Endothelial cell of umbilical vein (primary cell): Measurements from ENCODE around the gene GABRB2. TPM values are rescaled to one million over a fixed set of nuclear protein-coding genes. Genes with fewer than 3 reads are reported as not detected.

Source experiments
- BruUV-seq: library from RNA; stranded (reverse); fragments of 400-500 nt; replicated peaks from 2 replicates; lab custom pipeline; 2021; lab: Mats Ljungman, UMichigan
- CTCF ChIA-PET: fragments of 300-600, 350-600 bp; sonication (Branson Sonifier 250); formaldehyde crosslinking; loops from one replicate; lab custom pipeline; 2021; ENCODE audit warnings: antibody characterized with exemption, inconsistent platforms; lab: Charles Lee
- POLR2A ChIA-PET: fragments of 300-600, 350-600 bp; sonication (Branson Sonifier 250); formaldehyde crosslinking; loops from one replicate; lab custom pipeline; 2021; ENCODE audit warnings: antibody characterized with exemption, inconsistent platforms; lab: Charles Lee
- DNase-seq: peaks from one replicate; pipeline ENCODE4 v3.0.0-alpha.2; 2011; ENCODE audit warnings: low read depth, low spot score
- FAIRE-seq: peaks from 2 replicates; lab custom pipeline; 2011; peaks lifted over from hg19 to GRCh38; lab: Jason Lieb, UNC
- H2AFZ ChIP-seq: 2 replicates; pipeline ENCODE4 v1.6.0; 2012; ENCODE audit warnings: low read depth, low read length, control low read depth, inconsistent platforms
- H3K27ac ChIP-seq: 2 replicates; pipeline ENCODE4 v1.5.1; 2011; ENCODE audit warnings: low read depth, mild to moderate bottlenecking, control low read depth, low read length, moderate library complexity; ENCODE audit not compliant: insufficient read depth
- H3K27me3 ChIP-seq, 2 experiments: 2 replicates each; pipeline versions ENCODE4 v1.6.0 to v1.6.1; 2011; ENCODE audit warnings: low read length in 2 of 2, mixed read lengths in 1 of 2; ENCODE audit not compliant: control insufficient read depth in 2 of 2, insufficient read depth in 2 of 2
- H3K36me3 ChIP-seq, 2 experiments: 2 replicates in 1 of 2; 3 replicates in 1 of 2; pipeline ENCODE4 v1.5.1; 2011; ENCODE audit warnings: low read length in 2 of 2, mild to moderate bottlenecking in 1 of 2, moderate library complexity in 1 of 2; ENCODE audit not compliant: control insufficient read depth in 2 of 2, insufficient read depth in 2 of 2; ENCODE audit errors: extremely low read depth in 1 of 2
- H3K4me1 ChIP-seq: 3 replicates; pipeline ENCODE4 v1.5.1; 2011; ENCODE audit warnings: mild to moderate bottlenecking, low read length; ENCODE audit not compliant: control insufficient read depth, insufficient read depth; ENCODE audit errors: extremely low read depth
- H3K4me2 ChIP-seq: 2 replicates; pipeline ENCODE4 v1.6.1; 2011; ENCODE audit warnings: low read length, control low read depth, mixed read lengths; ENCODE audit not compliant: insufficient read depth
- H3K4me3 ChIP-seq, 3 experiments: fragments of 200-600 bp in 1 of 3; sonication (generic), shearing (Covaris generic) in 1 of 3; replicated peaks in 1 of 3; 2 replicates each; pipeline ENCODE4 v1.5.1; 2011 to 2016; ENCODE audit warnings: control low read depth in 3 of 3, low read length in 3 of 3, mild to moderate bottlenecking in 2 of 3, inconsistent platforms in 1 of 3, low read depth in 1 of 3, moderate library complexity in 1 of 3; ENCODE audit not compliant: insufficient read depth in 1 of 3
- H3K79me2 ChIP-seq: 2 replicates; pipeline ENCODE4 v1.6.0; 2012; ENCODE audit warnings: low read length, inconsistent platforms; ENCODE audit not compliant: control insufficient read depth, insufficient read depth
- H3K9ac ChIP-seq: replicated peaks from 2 replicates; pipeline ENCODE3; 2011; ENCODE audit warnings: low read length, control low read depth; ENCODE audit not compliant: insufficient read depth; ENCODE audit errors: extremely low read depth
- H3K9me1 ChIP-seq: replicated peaks from 3 replicates; pipeline ENCODE4 v1.6.0; 2011; ENCODE audit warnings: mild to moderate bottlenecking, low read length; ENCODE audit not compliant: control insufficient read depth, insufficient read depth; ENCODE audit errors: extremely low read depth
- H3K9me3 ChIP-seq: replicated peaks from 2 replicates; pipeline ENCODE4 v1.5.1; 2012; ENCODE audit warnings: low read length, inconsistent platforms; ENCODE audit not compliant: control insufficient read depth, insufficient read depth
- H4K20me1 ChIP-seq: replicated peaks from 2 replicates; pipeline ENCODE3; 2011; ENCODE audit warnings: mild to moderate bottlenecking, low read length; ENCODE audit not compliant: control insufficient read depth, insufficient read depth; ENCODE audit errors: extremely low read depth
- FOS ChIP-seq: IDR thresholded peaks from 2 replicates; pipeline ENCODE4 v1.6.1; 2011; ENCODE audit warnings: mild to moderate bottlenecking, low read length, moderate library complexity, borderline replicate concordance; ENCODE audit not compliant: insufficient read depth
- GATA2 ChIP-seq: IDR thresholded peaks from 2 replicates; pipeline ENCODE4 v1.7.0; 2011; ENCODE audit warnings: low read depth, mild to moderate bottlenecking, moderate library complexity, mixed read lengths, low read length; ENCODE audit not compliant: insufficient read length, insufficient read depth
- JUN ChIP-seq: IDR thresholded peaks from 2 replicates; pipeline ENCODE4 v1.6.1; 2011; ENCODE audit warnings: borderline replicate concordance, low read depth; ENCODE audit not compliant: insufficient read length, insufficient read depth
- MYC ChIP-seq: IDR thresholded peaks from one replicate; pipeline ENCODE4 v1.6.1; 2011; ENCODE audit warnings: mild to moderate bottlenecking, low read depth, low read length
- POLR2A ChIP-seq: IDR thresholded peaks from 2 replicates; pipeline ENCODE4 v1.6.1; 2012; ENCODE audit warnings: low read depth, mild to moderate bottlenecking, control low read depth, low read length
- POLR2AphosphoS5 ChIP-seq: IDR thresholded peaks from 2 replicates; pipeline ENCODE4 v1.6.1; 2012; ENCODE audit warnings: low read depth, mild to moderate bottlenecking, control low read depth, low read length, moderate library complexity; ENCODE audit not compliant: insufficient read depth
- dilution Hi-C: fragments of 300-500 bp; cut with MboI; formaldehyde crosslinking; loops from one replicate; pipeline ENCODE4 v1.15.0; 2019; ENCODE audit warnings: low sequenced_read_pairs; ENCODE audit not compliant: extremely low pct_ligation_motif_present
- intact Hi-C: fragments of 100-400 bp; cut with micrococcal nuclease; formaldehyde crosslinking; loops from one replicate; pipeline ENCODE4 v1.10.0; 2022
- polyA plus RNA-seq, 4 experiments: library from polyadenylated mRNA; depleted of rRNA in 3 of 4; stranded (reverse) in 3 of 4; unstranded in 1 of 4; fragments of >200 nt; gene quantifications; 2 replicates each; pipeline versions ENCODE4 v1.2.1 to v1.2.3, GENCODE V29; 2011 to 2012; ENCODE audit warnings: missing spikeins in 1 of 4
- total RNA-seq: library from RNA; stranded (reverse); gene quantifications from 2 replicates; pipeline ENCODE4 v1.2.3, GENCODE V29; 2021
- TF ChIP-seq, protein P1 (sequence below), 2 donors: IDR thresholded peaks; 1 replicate in 1 of 2; 2 replicates in 1 of 2; pipeline ENCODE4 v1.5.1; 2011; ENCODE audit warnings: low read length in 2 of 2, mild to moderate bottlenecking in 2 of 2, moderate library complexity in 2 of 2, control low read depth in 1 of 2, inconsistent platforms in 1 of 2, low read depth in 1 of 2; ENCODE audit not compliant: insufficient read depth in 1 of 2; ENCODE audit errors: extremely low read depth in 1 of 2

GABRB2 gene
- total and polyA plus RNA-seq, 2 donors (not counting 3 experiments of a cell fraction or from before 2014, with no cell fraction given), result not detected

DNA sequence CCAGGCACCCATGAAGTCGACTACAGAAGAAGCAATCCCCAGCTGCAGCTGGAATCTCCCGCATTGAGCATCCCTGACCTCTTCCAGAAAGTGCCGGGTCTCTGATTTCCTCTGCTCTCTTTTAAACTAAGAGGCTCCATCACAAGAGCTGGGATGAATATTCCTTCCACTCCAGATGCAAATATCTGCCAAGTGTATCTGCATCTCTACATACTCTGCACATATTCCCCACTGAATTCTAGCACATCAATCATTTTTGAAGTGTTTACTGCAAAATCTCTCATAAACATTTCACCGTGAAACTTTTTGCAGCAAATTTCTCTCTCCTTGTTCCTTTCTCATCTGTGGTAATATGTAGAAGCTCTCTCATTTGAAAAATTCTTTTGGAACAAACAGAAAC, 161.5 kb downstream of the GABRB2 start:
- Histone ChIP-seq H4K20me1 (no peaks in the 10 kb centered on the region), H3K9ac (no peak overlapping the region), H3K4me2 (no peak overlapping the region), H3K27me3 (no peaks in the 10 kb centered on the region), H3K4me1 (no peaks in the 10 kb centered on the region), H3K27ac (no peak overlapping the region), H3K9me3 (no peaks in the 10 kb centered on the region), H3K9me1 (no peaks in the 10 kb centered on the region), H3K79me2 (no peaks in the 10 kb centered on the region), H2AFZ (no peak overlapping the region), H3K4me3 (no peak overlapping the region), H3K36me3 (no peaks in the 10 kb centered on the region)
- ChIA-PET POLR2A (no interaction called here), CTCF (no interaction called here)
- no TSS peak for BruUV-seq
- no peak for TF ChIP-seq FOS
- TF ChIP-seq, protein P1, sequence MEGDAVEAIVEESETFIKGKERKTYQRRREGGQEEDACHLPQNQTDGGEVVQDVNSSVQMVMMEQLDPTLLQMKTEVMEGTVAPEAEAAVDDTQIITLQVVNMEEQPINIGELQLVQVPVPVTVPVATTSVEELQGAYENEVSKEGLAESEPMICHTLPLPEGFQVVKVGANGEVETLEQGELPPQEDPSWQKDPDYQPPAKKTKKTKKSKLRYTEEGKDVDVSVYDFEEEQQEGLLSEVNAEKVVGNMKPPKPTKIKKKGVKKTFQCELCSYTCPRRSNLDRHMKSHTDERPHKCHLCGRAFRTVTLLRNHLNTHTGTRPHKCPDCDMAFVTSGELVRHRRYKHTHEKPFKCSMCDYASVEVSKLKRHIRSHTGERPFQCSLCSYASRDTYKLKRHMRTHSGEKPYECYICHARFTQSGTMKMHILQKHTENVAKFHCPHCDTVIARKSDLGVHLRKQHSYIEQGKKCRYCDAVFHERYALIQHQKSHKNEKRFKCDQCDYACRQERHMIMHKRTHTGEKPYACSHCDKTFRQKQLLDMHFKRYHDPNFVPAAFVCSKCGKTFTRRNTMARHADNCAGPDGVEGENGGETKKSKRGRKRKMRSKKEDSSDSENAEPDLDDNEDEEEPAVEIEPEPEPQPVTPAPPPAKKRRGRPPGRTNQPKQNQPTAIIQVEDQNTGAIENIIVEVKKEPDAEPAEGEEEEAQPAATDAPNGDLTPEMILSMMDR (IDR thresholded peaks at IDR 0.05; ENCODE audit: extremely low read depth in 1 of 2, insufficient read depth in 1 of 2, low read depth in 1 of 2, low read length in 2 of 2), result no peak
- no peak for TF ChIP-seq JUN
- no peak for DNase-seq
- dilution Hi-C loops (no loop called here), intact Hi-C loops (no loop called here)
- no peak for FAIRE-seq

DNA sequence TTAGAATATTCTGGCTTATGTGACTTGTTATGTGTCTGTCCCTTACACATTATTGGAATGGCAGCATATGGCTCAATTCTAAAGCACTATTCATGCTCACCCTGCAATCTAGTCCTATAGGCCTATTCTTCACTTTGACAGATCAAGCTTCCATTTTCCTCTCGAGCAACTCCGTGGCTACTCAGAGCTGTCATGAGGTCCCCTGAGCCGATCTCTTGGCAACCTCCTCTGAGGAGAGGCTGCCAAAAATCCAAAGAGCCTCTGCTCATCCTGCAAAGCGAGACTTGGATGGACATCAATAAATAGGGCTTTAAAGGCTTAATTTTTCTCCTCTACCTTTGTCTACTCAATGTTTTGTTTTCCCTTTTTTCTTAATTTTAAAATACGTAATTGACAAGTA, 163.8 kb downstream of the GABRB2 start:
- H3K27me3 ChIP-seq, result no peaks in the 10 kb centered on the region
- CTCF ChIA-PET, result no interaction called here
- DNase-seq, result no peak

More for the DNA sequence above, 163.8 kb downstream of the GABRB2 start:
- TF ChIP-seq GATA2 (no peak), POLR2A (no peak), POLR2AphosphoS5 (no peak), FOS (no peak), JUN (no peak), MYC (no peak)
- TF ChIP-seq, protein P1 (IDR thresholded peaks at IDR 0.05; ENCODE audit: extremely low read depth in 1 of 2, insufficient read depth in 1 of 2, low read depth in 1 of 2, low read length in 2 of 2), result no peak
- POLR2A ChIA-PET, result no interaction called here
- Histone ChIP-seq H3K9me3 (no peaks in the 10 kb centered on the region), H3K79me2 (no peaks in the 10 kb centered on the region), H4K20me1 (no peaks in the 10 kb centered on the region), H3K4me2 (no peak overlapping the region), H2AFZ (no peak overlapping the region), H3K9ac (no peak overlapping the region), H3K36me3 (no peaks in the 10 kb centered on the region), H3K27ac (no peak overlapping the region), H3K9me1 (no peaks in the 10 kb centered on the region), H3K4me3 (no peak overlapping the region), H3K4me1 (no peaks in the 10 kb centered on the region)
- dilution Hi-C loops (no loop called here), intact Hi-C loops (no loop called here)
- BruUV-seq, result no TSS peak
- FAIRE-seq, result no peak
